GM23338 (cell line): ENCODE data around the gene RPTOR. TPM values are rescaled to one million over a fixed set of nuclear protein-coding genes. Genes with fewer than 3 reads are reported as not detected.

Experiments
- ATAC-seq: fragments of 200-7000 bp; cut with Tn5 transposase; 3 replicates; pipeline ENCODE4 v1.9.1; 2020
- DNase-seq: peaks from one replicate; pipeline ENCODE4 v3.0.0-alpha.2; 2015; ENCODE audit warnings: low spot score
- H2AFZ ChIP-seq: fragments of 200-600 bp; sonication (generic); 2 replicates; pipeline ENCODE4 v1.8.0; 2016; ENCODE audit warnings: antibody characterized with exemption, mild to moderate bottlenecking, moderate library complexity
- H3F3A ChIP-seq: fragments of 200-600 bp; sonication (generic); replicated peaks from 2 replicates; pipeline ENCODE4 v1.8.0; 2017; ENCODE audit warnings: antibody characterized with exemption, mixed run types, low read depth
- H3K27ac ChIP-seq: fragments of 200-600 bp; sonication (generic); 2 replicates; pipeline ENCODE4 v1.6.1; 2016; ENCODE audit warnings: low read depth
- H3K27me3 ChIP-seq: fragments of 200-600 bp; sonication (generic); 2 replicates; pipeline ENCODE4 v1.8.0; 2016; ENCODE audit warnings: mild to moderate bottlenecking, mixed run types, moderate library complexity; ENCODE audit not compliant: insufficient read depth
- H3K36me3 ChIP-seq: fragments of 200-600 bp; sonication (generic); 2 replicates; pipeline ENCODE4 v1.8.0; 2016; ENCODE audit warnings: mild to moderate bottlenecking; ENCODE audit not compliant: insufficient read depth
- H3K4me1 ChIP-seq: fragments of 200-600 bp; sonication (generic); 2 replicates; pipeline ENCODE4 v1.8.0; 2016; ENCODE audit warnings: mild to moderate bottlenecking, moderate library complexity; ENCODE audit not compliant: insufficient read depth
- H3K4me2 ChIP-seq: fragments of 200-600 bp; sonication (generic); 2 replicates; pipeline ENCODE4 v1.7.1; 2017; ENCODE audit warnings: mixed run types
- H3K4me3 ChIP-seq: fragments of 200-600 bp; sonication (generic); 2 replicates; pipeline ENCODE4 v1.6.1; 2016; ENCODE audit warnings: mixed run types
- H3K79me2 ChIP-seq: fragments of 200-600 bp; sonication (generic); replicated peaks from 2 replicates; pipeline ENCODE4 v1.8.0; 2017; ENCODE audit warnings: mild to moderate bottlenecking; ENCODE audit not compliant: insufficient read depth
- H3K9me2 ChIP-seq: fragments of 200-600 bp; sonication (generic); 2 replicates; pipeline ENCODE4 v1.8.0; 2017; ENCODE audit not compliant: insufficient read depth
- H4K20me1 ChIP-seq: fragments of 200-600 bp; sonication (generic); replicated peaks from 2 replicates; pipeline ENCODE4 v1.8.0; 2017; ENCODE audit warnings: mild to moderate bottlenecking; ENCODE audit not compliant: insufficient read depth
- H3K27ac Mint-ChIP-seq: 2 replicates; pipeline ENCODE4 v1.8.0; 2020; ENCODE audit warnings: inconsistent platforms, mild to moderate bottlenecking, moderate library complexity, mixed read lengths
- H3K27me3 Mint-ChIP-seq: 3 replicates; pipeline ENCODE4 v1.8.0; 2022; ENCODE audit warnings: low read depth, mild to moderate bottlenecking, moderate library complexity, mixed read lengths, inconsistent platforms; ENCODE audit not compliant: insufficient read depth, poor library complexity
- H3K36me3 Mint-ChIP-seq: 3 replicates; pipeline ENCODE4 v1.8.0; 2021; ENCODE audit warnings: low read depth, mild to moderate bottlenecking, inconsistent platforms, moderate library complexity, mixed read lengths
- H3K4me1 Mint-ChIP-seq: 3 replicates; pipeline ENCODE4 v1.8.0; 2020; ENCODE audit warnings: mild to moderate bottlenecking, inconsistent platforms, mixed read lengths
- H3K4me3 Mint-ChIP-seq: 3 replicates; pipeline ENCODE4 v1.8.0; 2021; ENCODE audit warnings: moderate library complexity, mild to moderate bottlenecking, inconsistent platforms, mixed read lengths
- H3K9me3 Mint-ChIP-seq: 3 replicates; pipeline ENCODE4 v1.8.0; 2020; ENCODE audit warnings: moderate library complexity, mild to moderate bottlenecking, inconsistent platforms, mixed read lengths
- CREB1 ChIP-seq: fragments of 250-450 bp; sonication (Bioruptor Pico); IDR thresholded peaks from 2 replicates; pipeline ENCODE4 v1.5.0; 2020; ENCODE audit warnings: low read depth, mild to moderate bottlenecking, moderate library complexity
- CTCF ChIP-seq, 2 experiments: fragments of 200-600 bp in 1 of 2; sonication (generic) in 1 of 2; conservative IDR thresholded peaks; 2 replicates each; pipeline versions ENCODE4 v1.5.1 to v1.6.1; 2016 to 2017; ENCODE audit warnings: antibody characterized with exemption in 2 of 2, low read depth in 2 of 2, mild to moderate bottlenecking in 2 of 2, moderate library complexity in 1 of 2
- EZH2phosphoT487 ChIP-seq: fragments of 200-600 bp; sonication (generic); IDR thresholded peaks from one replicate; pipeline ENCODE4 v1.8.1; 2018; ENCODE audit warnings: antibody characterized with exemption; ENCODE audit not compliant: unreplicated experiment
- NANOG ChIP-seq: IDR thresholded peaks from 2 replicates; pipeline ENCODE4 v1.6.1; 2016; ENCODE audit warnings: antibody characterized with exemption, borderline replicate concordance
- STAT1 ChIP-seq: IDR thresholded peaks from one replicate; pipeline ENCODE4 v1.6.1; 2016; ENCODE audit warnings: antibody characterized with exemption; ENCODE audit not compliant: unreplicated experiment
- ZNF114 ChIP-seq: fragments of 250-450 bp; sonication (Bioruptor Pico); IDR thresholded peaks from 2 replicates; pipeline ENCODE4 v1.5.0; 2020; ENCODE audit warnings: mild to moderate bottlenecking, moderate library complexity
- ZNF331 ChIP-seq: fragments of 250-450 bp; sonication (Bioruptor Pico); IDR thresholded peaks from 2 replicates; pipeline ENCODE4 v1.5.0; 2020; ENCODE audit warnings: low read depth, mild to moderate bottlenecking, moderate library complexity
- ZNF462 ChIP-seq: fragments of 250-450 bp; sonication (Bioruptor Pico); IDR thresholded peaks from 2 replicates; pipeline ENCODE4 v1.5.0; 2020; ENCODE audit warnings: mild to moderate bottlenecking, moderate library complexity
- polyA plus RNA-seq: library from polyadenylated mRNA; unstranded; fragments of >200 nt; fragmentation: Nextera tagmentation; extraction: Ambion mirVana; gene quantifications from 2 replicates; pipeline ENCODE4 v1.2.1, GENCODE V29; 2016
- total RNA-seq: library from RNA; depleted of rRNA; stranded (reverse); fragments of >200 nt; shearing (Covaris generic); gene quantifications from 2 replicates; pipeline ENCODE4 v1.2.3, GENCODE V29; 2014

RPTOR gene
- total and polyA plus RNA-seq, 2 experiments from 2014 or later, result 9.5 to 38.0 TPM

- no peak for TF ChIP-seq ZNF462 (CRISPR knock-in tag)
Measured at GRCh38 chr17:80592243-80592642, 47.6 kb downstream of the RPTOR start (continued).

GRCh38 chr17:80593181-80593580, 48.5 kb downstream of the RPTOR start:
- Mint-ChIP-seq H3K36me3 (no peaks in the 10 kb centered on the region), H3K27me3 (peaks cover 3% of the 10 kb centered on the region), H3K4me1 (peaks cover 29% of the 10 kb centered on the region), H3K4me3 (no peak overlapping the region), H3K9me3 (no peaks in the 10 kb centered on the region; the same call in 2 of the 3 replicates), H3K27ac (no peak overlapping the region)
- Histone ChIP-seq H3K27me3 (no peaks in the 10 kb centered on the region), H4K20me1 (peaks cover 42% of the 10 kb centered on the region), H3K36me3 (no peaks in the 10 kb centered on the region), H2AFZ (no peak overlapping the region), H3F3A (no peaks in the 10 kb centered on the region), H3K4me1 (no peaks in the 10 kb centered on the region; the same call in 1 of the 2 replicates), H3K79me2 (peaks cover 88% of the 10 kb centered on the region), H3K9me2 (no peaks in the 10 kb centered on the region), H3K4me3 (no peak overlapping the region), H3K27ac (no peak overlapping the region), H3K4me2 (no peak overlapping the region)
- no peak for DNase-seq
- ATAC-seq, result no peak
- TF ChIP-seq EZH2phosphoT487 (no peak), CTCF (conservative IDR thresholded peaks at IDR 0.05; ENCODE audit: low read depth in 2 of 2) (no peak), CREB1 (CRISPR knock-in tag) (no peak), ZNF462 (CRISPR knock-in tag) (no peak), STAT1 (no peak), ZNF331 (no peak), NANOG (no peak), ZNF114 (no peak)
